Astrocyte (in vitro differentiated cells and primary cell): ENCODE data around the gene BTG2.

Experiments used
- EZH2 ChIP-seq: IDR thresholded peaks from 2 replicates; pipeline ENCODE4 v1.6.1; 2012; ENCODE audit warnings: mild to moderate bottlenecking, low read length, inconsistent platforms; ENCODE audit not compliant: insufficient read depth
- TF ChIP-seq, protein P1 (sequence below): IDR thresholded peaks from 2 replicates; pipeline ENCODE4 v1.5.1; 2011; ENCODE audit warnings: low read depth, mild to moderate bottlenecking, inconsistent platforms, low read length, moderate library complexity; ENCODE audit not compliant: insufficient read depth

DNA sequence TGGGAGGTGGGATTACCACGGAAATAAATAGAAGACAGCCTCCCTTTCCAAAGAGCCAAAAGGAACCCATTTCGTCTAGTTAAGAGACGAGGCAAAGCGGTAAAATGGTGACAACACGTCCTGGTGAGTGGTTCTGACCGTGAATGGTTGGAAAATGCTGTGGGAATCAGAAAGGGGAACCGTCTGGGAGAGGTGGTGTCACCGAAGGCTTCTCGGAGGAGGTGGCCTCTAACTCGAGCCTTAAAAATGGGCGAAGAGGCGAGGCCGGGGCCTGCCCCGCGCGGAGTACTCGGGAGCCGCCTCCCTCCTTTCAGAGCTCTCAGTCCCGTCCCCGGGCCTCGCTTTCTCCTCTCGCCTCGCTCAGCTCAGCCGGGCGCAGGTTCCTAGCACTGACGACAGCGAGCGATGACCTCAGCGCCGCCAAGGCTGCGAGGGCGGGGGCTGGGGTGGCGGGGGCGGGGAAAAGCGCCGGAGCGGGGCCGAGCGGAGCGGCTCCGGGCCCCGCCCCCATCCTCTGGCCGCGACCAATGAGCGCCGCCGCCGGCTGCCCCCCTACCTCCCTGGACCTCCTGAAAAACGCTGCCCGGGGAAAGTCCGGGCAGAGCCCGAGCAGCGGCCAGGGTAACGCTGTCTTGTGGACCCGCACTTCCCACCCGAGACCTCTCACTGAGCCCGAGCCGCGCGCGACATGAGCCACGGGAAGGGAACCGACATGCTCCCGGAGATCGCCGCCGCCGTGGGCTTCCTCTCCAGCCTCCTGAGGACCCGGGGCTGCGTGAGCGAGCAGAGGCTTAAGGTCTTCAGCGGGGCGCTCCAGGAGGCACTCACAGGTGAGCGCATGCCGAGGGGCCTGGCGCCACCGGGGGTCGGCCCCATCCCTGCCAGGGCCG, at the start of gene BTG2:
- TF ChIP-seq, protein P1, sequence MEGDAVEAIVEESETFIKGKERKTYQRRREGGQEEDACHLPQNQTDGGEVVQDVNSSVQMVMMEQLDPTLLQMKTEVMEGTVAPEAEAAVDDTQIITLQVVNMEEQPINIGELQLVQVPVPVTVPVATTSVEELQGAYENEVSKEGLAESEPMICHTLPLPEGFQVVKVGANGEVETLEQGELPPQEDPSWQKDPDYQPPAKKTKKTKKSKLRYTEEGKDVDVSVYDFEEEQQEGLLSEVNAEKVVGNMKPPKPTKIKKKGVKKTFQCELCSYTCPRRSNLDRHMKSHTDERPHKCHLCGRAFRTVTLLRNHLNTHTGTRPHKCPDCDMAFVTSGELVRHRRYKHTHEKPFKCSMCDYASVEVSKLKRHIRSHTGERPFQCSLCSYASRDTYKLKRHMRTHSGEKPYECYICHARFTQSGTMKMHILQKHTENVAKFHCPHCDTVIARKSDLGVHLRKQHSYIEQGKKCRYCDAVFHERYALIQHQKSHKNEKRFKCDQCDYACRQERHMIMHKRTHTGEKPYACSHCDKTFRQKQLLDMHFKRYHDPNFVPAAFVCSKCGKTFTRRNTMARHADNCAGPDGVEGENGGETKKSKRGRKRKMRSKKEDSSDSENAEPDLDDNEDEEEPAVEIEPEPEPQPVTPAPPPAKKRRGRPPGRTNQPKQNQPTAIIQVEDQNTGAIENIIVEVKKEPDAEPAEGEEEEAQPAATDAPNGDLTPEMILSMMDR: no peak
- TF ChIP-seq EZH2: no peak
